SIG-M5 (cell line): ENCODE measurements around the gene AXIN1.
"Not testable (repeated sequence)": the region's sequence is repeated elsewhere in the genome, so short reads cannot be mapped to it uniquely, and the experiment has no call there.

Experiments
- DNase-seq: peaks from one replicate; lab custom pipeline; 2025; lab: John Stamatoyannopoulos, UW

AXIN1 gene

DNA sequence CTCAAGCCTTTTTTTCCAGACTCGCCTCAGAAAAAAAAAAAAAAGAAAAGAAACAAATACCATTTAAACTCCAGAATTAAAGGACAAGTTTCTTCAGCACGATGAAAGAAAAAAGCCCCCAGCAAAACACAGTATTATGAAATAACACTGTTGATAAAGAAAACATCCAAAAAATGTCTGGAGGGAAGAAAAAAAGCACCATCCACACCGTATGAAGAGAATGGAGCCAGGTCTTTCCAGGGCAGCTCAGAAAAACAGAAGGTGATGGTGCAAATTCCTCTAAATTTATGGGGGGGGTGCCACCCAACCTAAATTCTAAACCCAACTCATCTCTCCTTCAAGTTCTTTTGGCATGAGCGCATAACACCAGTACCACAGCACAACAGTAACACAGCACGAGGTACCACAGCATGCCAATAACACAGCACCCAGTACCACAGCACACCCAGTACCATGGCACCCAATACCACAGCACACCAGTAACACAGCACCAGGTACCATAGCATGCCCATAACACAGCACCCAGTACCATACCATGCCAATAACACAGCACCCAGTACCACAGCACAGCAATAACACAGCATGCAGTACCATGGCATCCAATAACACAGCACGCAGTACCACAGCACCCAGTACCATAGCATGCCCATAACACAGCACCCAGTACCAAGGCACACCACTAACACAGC is 19.0 kb downstream of the AXIN1 start:
- no peak for DNase-seq

DNA sequence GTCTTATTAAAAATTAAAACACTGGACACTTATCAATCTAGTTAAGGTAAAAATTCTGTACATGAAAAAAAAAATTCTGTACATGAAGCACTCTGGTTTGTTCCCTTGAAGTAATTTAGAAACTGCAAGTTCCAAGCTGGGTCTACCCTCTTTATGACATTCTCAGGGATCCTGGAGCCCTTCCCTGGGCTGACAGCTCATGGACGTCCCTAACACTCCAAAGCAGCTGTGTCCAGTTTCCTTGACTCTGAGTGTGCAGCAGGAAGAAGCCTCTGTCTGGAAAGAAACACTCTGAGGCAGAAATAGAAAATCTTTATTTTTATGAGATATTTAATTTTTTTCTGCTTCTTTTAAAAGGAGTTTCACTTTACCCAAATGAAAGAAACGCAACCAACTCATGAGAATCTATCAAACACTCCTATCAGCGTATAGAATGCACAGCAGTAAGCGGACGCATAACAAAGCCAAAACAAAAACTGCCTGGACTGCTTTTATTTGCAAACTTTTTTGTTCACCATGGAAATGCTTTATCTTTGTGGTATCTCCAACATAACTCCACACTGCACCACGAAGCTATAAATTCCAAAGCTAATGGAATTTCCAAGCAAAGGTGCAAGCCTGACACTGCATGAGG is 21.2 kb downstream of the AXIN1 start:
- not testable (repeated sequence) for DNase-seq

- DNase-seq, result no peak
These were observed 21.8 kb downstream of the AXIN1 start for GRCh38 chr16:330741-331140.

DNA sequence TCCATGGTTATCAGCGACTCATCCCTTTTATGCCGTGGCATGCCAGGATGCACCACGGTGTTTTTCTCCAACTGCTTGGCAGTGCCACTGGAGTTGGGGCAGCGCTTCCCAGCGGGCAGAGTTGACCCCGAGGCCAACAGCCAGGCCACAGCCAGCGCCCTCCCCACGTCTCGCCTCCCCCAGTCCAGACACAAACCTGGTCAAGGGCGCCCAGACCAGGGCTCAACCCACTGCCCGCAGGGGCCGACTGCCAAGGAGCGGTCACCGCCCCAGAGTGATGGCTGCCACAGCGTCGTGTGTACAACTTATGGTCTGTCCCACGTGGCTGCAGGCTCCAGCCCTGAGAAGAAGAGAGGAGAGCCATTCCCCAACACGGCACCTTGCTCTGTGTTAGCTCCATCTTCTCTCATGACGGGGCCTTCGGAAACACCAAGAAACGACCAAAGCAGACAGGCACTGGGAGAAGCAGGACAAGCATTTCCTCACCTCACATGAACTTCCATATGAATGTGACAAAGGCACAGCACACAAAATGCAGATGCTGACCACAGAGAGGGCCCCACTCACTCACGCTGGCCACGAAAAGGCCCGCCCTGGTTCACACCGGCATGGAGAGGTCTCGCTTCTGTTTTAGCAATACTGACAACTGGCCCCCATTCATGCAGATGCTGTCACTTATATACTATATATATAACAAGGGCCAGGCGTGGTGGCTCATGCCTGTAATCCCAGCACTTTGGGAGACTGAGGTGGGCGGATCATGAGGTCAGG is 27.0 kb downstream of the AXIN1 start:
- no peak for DNase-seq

DNA sequence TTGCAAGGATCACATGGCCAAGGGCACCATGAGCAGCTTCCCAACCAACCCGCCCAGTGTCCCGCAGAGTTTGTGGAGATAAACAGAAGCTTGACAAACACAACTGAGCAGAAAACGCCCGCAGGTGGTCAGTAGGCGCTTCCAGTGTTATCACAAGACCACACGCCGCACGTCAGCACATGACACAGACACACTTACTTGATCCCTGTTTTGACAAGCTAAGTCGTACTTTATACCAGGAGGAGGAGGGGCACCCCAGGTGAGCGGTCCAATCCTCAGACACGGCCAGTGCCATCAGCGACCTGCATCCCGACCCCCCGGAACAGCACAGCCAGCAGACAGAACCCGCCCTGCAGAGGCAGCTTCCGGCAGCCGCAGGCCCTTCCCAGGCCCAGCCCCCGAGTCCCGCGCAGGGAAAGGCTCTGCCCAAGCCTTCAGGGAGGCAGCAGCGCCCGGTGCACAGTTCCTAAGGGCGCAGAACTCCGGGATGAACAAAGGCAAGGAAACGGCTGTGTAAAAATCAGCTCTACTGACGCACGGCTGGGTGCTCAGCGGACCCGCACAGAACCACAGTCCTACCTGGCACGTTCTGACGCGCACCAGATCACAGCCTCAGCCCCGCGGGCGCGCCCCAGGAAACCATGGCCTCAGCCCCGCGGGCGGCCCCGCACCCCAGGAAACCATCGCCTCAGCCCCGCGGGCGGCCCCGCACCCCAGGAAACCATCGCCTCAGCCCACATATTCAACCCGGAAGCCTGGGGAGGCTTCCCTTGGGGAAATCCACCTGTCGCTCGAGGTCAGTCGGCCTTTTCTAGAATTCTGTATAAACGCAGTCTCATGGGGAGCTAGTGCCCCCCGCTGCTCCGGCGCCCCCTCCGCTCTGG is 27.8 kb downstream of the AXIN1 start:
- DNase-seq, result no peak

- no peak for DNase-seq
These were observed 28.4 kb downstream of the AXIN1 start for GRCh38 chr16:324201-324450.

DNA sequence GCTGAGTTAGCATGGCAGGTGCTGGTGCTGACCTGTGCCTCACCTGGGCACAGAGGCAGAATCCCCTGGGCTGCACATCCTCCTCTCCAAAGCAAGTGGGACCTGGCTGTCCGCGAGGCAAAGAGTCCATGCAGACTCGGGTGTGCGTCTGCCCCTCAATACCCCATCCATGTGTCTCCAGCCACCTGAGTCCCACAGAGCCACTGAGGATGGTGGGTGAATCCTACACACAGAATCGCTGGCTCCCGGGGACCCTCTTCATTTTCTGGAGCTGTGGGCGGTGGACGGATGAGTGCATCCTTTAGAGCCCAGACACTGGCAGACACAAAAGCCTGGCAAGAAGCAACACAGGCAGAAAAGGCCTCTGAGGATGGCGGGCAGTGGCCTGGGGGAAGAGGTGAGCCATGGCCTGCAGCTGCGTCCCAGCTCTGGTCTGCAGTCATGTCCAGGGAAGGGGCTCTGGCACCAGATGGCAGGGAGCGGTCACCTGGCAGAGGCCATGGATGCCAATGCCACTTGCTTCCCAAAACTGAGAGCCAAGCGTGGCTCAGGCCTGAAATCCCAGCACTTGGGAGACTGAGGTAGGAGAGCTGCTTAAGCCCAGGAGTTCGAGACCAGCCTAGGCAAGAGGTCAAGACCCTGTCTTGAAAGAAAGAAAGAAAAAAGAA is 29.9 kb downstream of the AXIN1 start:
- DNase-seq, result no peak

- DNase-seq, result no peak
These were observed 31.0 kb downstream of the AXIN1 start for GRCh38 chr16:321532-321931.

DNA sequence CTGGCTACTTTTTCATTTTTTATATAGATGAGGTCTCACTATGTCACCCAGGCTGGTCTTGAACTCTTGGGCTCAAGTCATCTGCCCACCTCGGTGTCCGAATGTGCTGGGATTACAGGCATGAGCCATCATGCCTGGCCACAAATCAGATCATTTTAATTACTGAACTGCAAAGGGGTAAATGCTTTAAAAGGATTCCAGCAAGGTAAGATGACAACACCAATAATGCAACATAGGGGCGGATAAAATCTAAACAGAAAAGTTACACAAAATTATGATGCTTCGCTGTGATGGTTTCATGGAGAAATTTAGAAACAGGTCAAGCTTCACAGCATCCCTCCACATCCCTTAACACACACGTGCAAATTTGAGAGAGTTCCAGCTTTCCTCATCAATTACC is 32.3 kb downstream of the AXIN1 start:
- DNase-seq, result no peak

GRCh38 chr16:318628-319027 is 33.9 kb downstream of the AXIN1 start:
- no peak for DNase-seq

DNA sequence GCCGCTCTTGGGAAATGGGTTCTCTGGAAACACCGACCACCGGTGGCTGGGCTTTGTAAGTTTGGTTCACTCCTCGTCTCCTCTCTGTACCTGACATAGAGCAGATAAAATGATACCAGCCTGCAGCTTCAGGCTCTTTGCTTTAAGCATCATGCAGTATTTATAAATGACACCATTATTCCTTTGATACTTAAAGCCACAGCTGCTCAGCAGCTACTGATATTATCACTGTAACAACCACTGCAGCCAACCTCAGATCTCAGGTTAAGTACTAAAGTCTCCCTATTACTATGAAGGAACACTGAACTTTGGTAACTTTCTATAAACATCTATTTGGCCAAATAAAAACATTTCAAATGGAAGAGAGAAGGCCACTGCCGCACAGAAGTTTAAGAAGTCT is 34.9 kb downstream of the AXIN1 start:
- DNase-seq, result no peak

- no peak for DNase-seq
These were observed 35.6 kb downstream of the AXIN1 start for GRCh38 chr16:316741-317464.

DNA sequence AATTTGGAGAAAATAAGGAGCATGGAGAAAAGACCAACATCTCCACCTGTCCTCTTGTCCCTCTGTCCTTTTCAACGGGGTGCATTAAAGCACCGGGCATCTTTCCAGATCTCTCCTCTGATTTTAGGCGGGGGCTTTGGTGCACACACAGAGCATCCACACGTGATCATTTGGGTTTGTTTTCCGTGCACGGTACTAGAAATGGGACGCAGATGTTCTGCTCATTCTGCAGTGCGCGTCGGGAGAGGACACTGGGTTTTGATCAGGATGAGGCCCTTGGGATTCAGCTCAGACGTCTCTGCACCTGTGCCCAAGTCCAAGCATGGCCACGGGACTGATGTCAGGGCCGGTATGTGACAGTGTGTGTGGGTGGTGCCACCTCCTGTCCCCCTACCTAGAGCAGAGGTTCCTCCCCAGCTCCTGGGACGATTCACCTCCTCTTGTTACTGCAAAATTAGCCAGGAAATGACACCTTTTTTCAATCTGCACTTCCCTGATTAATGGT is 37.7 kb downstream of the AXIN1 start:
- DNase-seq, result no peak

GRCh38 chr16:314351-314750 is 38.2 kb downstream of the AXIN1 start:
- DNase-seq, result no peak

DNA sequence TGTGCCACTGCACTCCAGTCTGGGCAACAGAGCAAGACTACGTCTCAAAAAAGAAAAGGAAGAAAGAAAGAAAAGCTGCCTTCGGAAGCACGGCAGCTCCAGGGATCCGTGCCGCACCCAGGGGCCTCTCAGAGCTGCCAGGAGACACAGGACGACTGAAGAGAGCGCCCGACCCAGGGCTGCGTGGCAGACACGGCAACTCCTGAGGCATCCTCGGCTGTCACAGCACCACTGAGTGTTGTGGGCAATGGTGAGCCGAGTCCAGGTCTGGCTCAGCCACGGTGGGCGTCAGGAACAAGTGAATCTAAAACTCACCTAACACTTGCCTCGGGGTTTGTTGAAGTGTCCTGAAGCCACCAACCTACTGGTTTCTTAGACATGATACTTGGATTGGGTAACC is 40.8 kb downstream of the AXIN1 start:
- DNase-seq, result no peak

GRCh38 chr16:309476-309875 is 43.0 kb downstream of the AXIN1 start:
- DNase-seq, result no peak

DNA sequence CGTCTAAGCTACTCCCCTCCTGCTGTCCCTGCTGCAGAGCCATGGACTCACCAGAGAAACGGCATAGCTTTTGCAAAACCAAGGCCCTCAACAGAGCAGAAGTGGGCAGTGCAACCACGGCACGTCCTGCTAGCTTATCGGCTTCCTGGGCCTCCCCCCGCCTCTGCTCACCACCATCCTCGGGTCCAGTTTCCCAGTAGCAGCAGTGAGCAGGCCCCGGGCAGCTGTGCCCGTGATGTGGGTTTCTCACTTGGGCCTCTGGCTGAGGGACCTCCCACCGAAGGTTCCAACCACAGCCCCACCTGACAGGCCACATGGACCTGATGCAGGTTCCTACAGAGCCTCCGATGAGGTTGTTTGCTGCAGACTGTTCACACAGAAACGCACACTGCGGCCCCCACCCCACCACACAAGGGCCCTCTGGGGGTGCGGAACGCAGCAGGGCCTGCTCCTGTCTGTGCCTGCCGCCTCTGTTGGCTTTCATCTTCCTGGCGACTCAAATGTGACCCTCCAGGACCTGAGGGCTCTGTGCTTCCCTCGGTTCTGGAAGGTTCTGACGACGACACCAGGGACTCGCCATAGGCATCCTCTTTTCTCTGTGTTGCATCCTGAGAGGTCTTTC is 44.7 kb downstream of the AXIN1 start:
- DNase-seq, result no peak

- no peak for DNase-seq
These were observed 45.6 kb downstream of the AXIN1 start for GRCh38 chr16:306911-307370.

DNA sequence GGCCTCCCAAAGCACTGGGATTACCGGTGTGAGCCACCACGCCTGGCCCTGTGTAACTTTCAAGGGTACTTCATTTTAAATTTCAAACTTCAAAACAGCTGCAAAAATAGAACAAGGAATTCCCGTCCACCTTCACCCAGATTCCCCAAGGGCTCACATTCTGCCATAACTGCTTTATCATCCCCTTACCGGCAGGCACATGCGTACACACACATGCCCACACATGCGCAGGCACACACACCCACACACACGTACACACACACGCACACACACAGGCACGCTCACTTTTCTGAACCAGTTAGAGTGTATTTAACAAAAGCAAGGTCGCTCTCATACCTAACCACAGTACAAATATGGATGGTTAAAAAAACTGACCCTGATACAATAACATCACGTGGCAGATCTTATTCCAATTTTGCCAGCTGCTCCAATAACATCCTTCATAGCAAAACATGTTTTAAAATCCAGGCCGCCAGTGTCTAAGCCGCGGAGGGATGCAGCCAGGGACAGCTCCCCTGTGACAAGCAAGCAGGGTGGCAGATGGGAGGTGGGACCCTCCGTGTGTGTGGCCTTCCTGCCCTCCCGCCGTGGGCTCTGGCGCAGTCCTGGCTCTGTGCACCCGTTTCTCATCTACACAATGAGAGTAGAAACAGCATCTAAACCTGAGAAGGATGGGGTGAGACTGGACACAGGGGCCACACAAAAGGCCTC is 46.5 kb downstream of the AXIN1 start:
- DNase-seq, result no peak
